A549 (cell line): ENCODE measurements around the gene ARID5B. TPM values are rescaled to one million over a fixed set of nuclear protein-coding genes. Genes with fewer than 3 reads are reported as not detected.

Experiments used
- ATAC-seq, 2 experiments: fragments of 200-7000 bp in 1 of 2; fragments of >200 bp in 1 of 2; cut with Nextera tagmentation in 1 of 2; cut with Tn5 transposase in 1 of 2; 3 replicates each; pipeline versions ENCODE4 v1.8.0 to v1.9.1; 2018 to 2020; ENCODE audit warnings: mild to moderate bottlenecking in 1 of 2, moderate library complexity in 1 of 2
- CTCF ChIA-PET: fragments of 300-600 bp; sonication (Branson Sonifier 250); formaldehyde crosslinking; extraction: SDS; loops from one replicate; lab custom pipeline; 2021; ENCODE audit warnings: antibody characterized with exemption, inconsistent platforms; lab: Yijun Ruan, JAX
- POLR2A ChIA-PET: fragments of 350-600 bp; formaldehyde crosslinking; extraction: SDS; loops from one replicate; lab custom pipeline; 2021; ENCODE audit warnings: antibody characterized with exemption, inconsistent platforms; lab: Yijun Ruan, JAX
- DNase-seq, 2 experiments: peaks; one replicate each; pipeline versions ENCODE4 v3.0.0 to v3.0.0-alpha.2; 2011 to 2016; ENCODE audit warnings: low read depth in 1 of 2, low spot score in 1 of 2
- FAIRE-seq: peaks from 2 replicates; lab custom pipeline; 2011; peaks lifted over from hg19 to GRCh38; lab: Jason Lieb, UNC
- H3K27ac ChIP-seq, 2 experiments: fragments of >200 bp; sonication (Bioruptor Twin); formaldehyde crosslinking; 3 replicates each; pipeline ENCODE4 v1.5.1; 2016 to 2017
- H3K4me1 ChIP-seq: fragments of >200 bp; sonication (Bioruptor Twin); formaldehyde crosslinking; 3 replicates; pipeline ENCODE4 v1.6.1; 2016
- H3K4me2 ChIP-seq: fragments of >200 bp; sonication (Bioruptor Twin); formaldehyde crosslinking; 3 replicates; pipeline ENCODE4 v1.6.1; 2016
- H3K4me3 ChIP-seq: fragments of >200 bp; sonication (Bioruptor Twin); formaldehyde crosslinking; 3 replicates; pipeline ENCODE4 v1.5.1; 2016
- H3K9me3 ChIP-seq: fragments of >200 bp; sonication (Bioruptor Twin); formaldehyde crosslinking; 3 replicates; pipeline ENCODE4 v1.6.1; 2016
- BHLHE40 ChIP-seq: IDR thresholded peaks from 2 replicates; pipeline ENCODE4 v1.6.1; 2012; ENCODE audit warnings: low read depth, low read length, inconsistent platforms
- ELK1 ChIP-seq: fragments of 150-350 bp; IDR thresholded peaks from 2 replicates; pipeline ENCODE4 v1.6.1; 2014; ENCODE audit warnings: low read depth, mild to moderate bottlenecking, low read length
- EP300 ChIP-seq, 2 experiments: fragments of >200 bp; sonication (Bioruptor Twin); formaldehyde crosslinking; IDR thresholded peaks; 2 replicates in 1 of 2; 3 replicates in 1 of 2; pipeline ENCODE4 v1.6.1; 2016 to 2017
- FOXS1 ChIP-seq: fragments of 250-450 bp; sonication (Bioruptor Pico); IDR thresholded peaks from 2 replicates; pipeline ENCODE4 v1.5.0; 2020; ENCODE audit warnings: mild to moderate bottlenecking, moderate library complexity
- GATA3 ChIP-seq: IDR thresholded peaks from 2 replicates; pipeline ENCODE4 v1.6.1; 2012; ENCODE audit warnings: borderline replicate concordance
- HDAC2 ChIP-seq: fragments of 200-600 bp; sonication (generic); IDR thresholded peaks from 2 replicates; pipeline ENCODE4 v1.6.1; 2016
- HOXB5 ChIP-seq: fragments of 250-450 bp; sonication (Bioruptor Pico); IDR thresholded peaks from 2 replicates; pipeline ENCODE4 v1.5.0; 2020; ENCODE audit warnings: mild to moderate bottlenecking, moderate library complexity
- JUN ChIP-seq, 2 experiments: fragments of >200 bp; sonication (Bioruptor Twin); formaldehyde crosslinking; IDR thresholded peaks; 2 replicates in 1 of 2; 3 replicates in 1 of 2; pipeline ENCODE4 v1.6.1; 2016 to 2017
- JUNB ChIP-seq: fragments of >200 bp; sonication (Bioruptor Twin); formaldehyde crosslinking; IDR thresholded peaks from 2 replicates; pipeline ENCODE4 v1.6.1; 2016
- KDM1A ChIP-seq: fragments of 200-600 bp; sonication (generic); IDR thresholded peaks from 2 replicates; pipeline ENCODE4 v1.6.1; 2016; ENCODE audit warnings: low read depth, mild to moderate bottlenecking
- KDM5A ChIP-seq: fragments of 200-600 bp; sonication (generic); IDR thresholded peaks from 2 replicates; pipeline ENCODE4 v1.6.1; 2016; ENCODE audit warnings: antibody characterized with exemption, mild to moderate bottlenecking
- MAZ ChIP-seq: fragments of 150-350 bp; IDR thresholded peaks from 2 replicates; pipeline ENCODE4 v1.6.1; 2014; ENCODE audit warnings: antibody characterized with exemption, low read depth, low read length, borderline replicate concordance
- NPAS2 ChIP-seq: fragments of 250-450 bp; sonication (Bioruptor Pico); IDR thresholded peaks from 2 replicates; pipeline ENCODE4 v1.8.0; 2022; ENCODE audit warnings: mild to moderate bottlenecking, moderate library complexity, borderline replicate concordance
- NR3C1 ChIP-seq: fragments of >200 bp; sonication (Bioruptor Twin); formaldehyde crosslinking; IDR thresholded peaks from 3 replicates; pipeline ENCODE4 v1.6.1; 2017
- PBX3 ChIP-seq: IDR thresholded peaks from 2 replicates; pipeline ENCODE4 v1.6.1; 2012
- POLR2AphosphoS2 ChIP-seq: conservative IDR thresholded peaks from 2 replicates; pipeline ENCODE4 v1.6.1; 2012; ENCODE audit warnings: low read length, improper control_type of control experiment, inconsistent platforms
- RCOR1 ChIP-seq: fragments of 150-350 bp; IDR thresholded peaks from 2 replicates; pipeline ENCODE4 v1.6.1; 2014; ENCODE audit warnings: antibody characterized with exemption, low read length, low read depth
- REST ChIP-seq: fragments of 200-600 bp; sonication (generic); IDR thresholded peaks from 2 replicates; pipeline ENCODE4 v1.6.1; 2016; ENCODE audit warnings: antibody characterized with exemption, mild to moderate bottlenecking, moderate library complexity
- ZC3H11A ChIP-seq: fragments of 450-650 bp; IDR thresholded peaks from 2 replicates; pipeline ENCODE4 v1.6.1; 2014; ENCODE audit warnings: antibody characterized with exemption, mild to moderate bottlenecking
- ZFP36 ChIP-seq: fragments of 450-650 bp; IDR thresholded peaks from 2 replicates; pipeline ENCODE4 v1.6.1; 2014; ENCODE audit warnings: borderline replicate concordance; ENCODE audit not compliant: partially characterized antibody
- ZSCAN20 ChIP-seq: fragments of 250-450 bp; sonication (Bioruptor Pico); IDR thresholded peaks from 2 replicates; pipeline ENCODE4 v1.8.0; 2022; ENCODE audit warnings: mild to moderate bottlenecking, moderate library complexity
- WGBS: methylation state at CpG from one replicate; pipeline ENCODE4 v1.1.6; 2017; ENCODE audit errors: missing lambda C conversion rate; 5-methylcytosine and 5-hydroxymethylcytosine counted together
- polyA plus RNA-seq, 4 experiments: library from polyadenylated mRNA; depleted of rRNA in 3 of 4; stranded (reverse); fragments of >200 nt; fragmentation: RNase III in 1 of 4; extraction: RNeasy Plus Mini Kit Qiagen cat#74134 plus additional on column Dnase treatment in 1 of 4; gene quantifications; 2 replicates in 3 of 4; 3 replicates in 1 of 4; pipeline ENCODE4 v1.2.3, GENCODE V29; 2011 to 2017
- TF ChIP-seq, protein P1 (sequence below): fragments of 250-450 bp; sonication (Bioruptor Pico); IDR thresholded peaks from 2 replicates; pipeline ENCODE4 v1.5.0; 2020; ENCODE audit warnings: low read depth, mild to moderate bottlenecking, moderate library complexity
- TF ChIP-seq, protein P2 (sequence below): fragments of 250-450 bp; sonication (Bioruptor Pico); IDR thresholded peaks from 2 replicates; pipeline ENCODE4 v1.5.0; 2021; ENCODE audit warnings: mild to moderate bottlenecking, moderate library complexity, borderline replicate concordance

Gene ARID5B
- polyA plus RNA-seq, 2 of the 4 experiments (the other 2 are of a cell fraction) = 0.75 to 1.6 TPM

DNA sequence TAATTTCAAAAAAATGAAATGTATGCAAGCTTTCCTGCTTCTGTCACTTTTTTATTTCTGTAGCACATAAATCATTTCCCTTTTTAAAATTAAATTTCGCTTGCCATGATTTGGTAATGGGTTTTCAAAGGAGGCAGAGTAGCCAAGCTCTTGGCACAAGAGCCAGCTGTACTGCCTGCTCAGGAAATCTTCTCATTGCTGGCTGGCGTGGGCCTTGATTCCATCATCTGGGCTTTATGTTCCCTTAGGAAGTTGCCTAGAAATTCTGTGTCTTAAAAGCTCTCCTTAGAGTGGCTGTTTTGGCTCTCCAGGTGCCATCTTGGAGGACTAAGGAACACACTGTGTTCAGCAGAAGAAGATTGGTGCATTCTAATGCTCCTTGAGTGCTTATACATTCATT lies 107.4 kb downstream of the ARID5B start (continued):
- no peak for TF ChIP-seq FOXS1
- no peak for TF ChIP-seq NR3C1
- no peak for TF ChIP-seq HOXB5
- TF ChIP-seq MAZ = no peak
- no peak for TF ChIP-seq BHLHE40

- Histone ChIP-seq H3K4me2 (no peak overlapping the region), H3K9me3 (no peaks in the 10 kb centered on the region), H3K27ac (no peak overlapping the region), H3K4me1 (no peaks in the 10 kb centered on the region), H3K4me3 (no peak overlapping the region)
- ATAC-seq (no peak), FAIRE-seq (no peak), DNase-seq (no peak)
- TF ChIP-seq REST (no peak), ZFP36 (no peak), RCOR1 (no peak), BHLHE40 (no peak), ZSCAN20 (CRISPR knock-in tag) (no peak), NPAS2 (CRISPR knock-in tag) (no peak), KDM5A (no peak), PBX3 (no peak), FOXS1 (no peak), EP300 (IDR thresholded peaks at IDR 0.05) (no peak), POLR2AphosphoS2 (no peak), HDAC2 (no peak)
- 62% methylated on average over 5 of the region's 5 CpGs for WGBS
- CTCF ChIA-PET = no interaction called here
- POLR2A ChIA-PET = no interaction called here
These were observed 108.9 kb downstream of the ARID5B start for GRCh38 chr10:62010366-62010765.

GRCh38 chr10:62011558-62011957 lies 110.1 kb downstream of the ARID5B start:
- 58% methylated on average over 5 of the region's 5 CpGs for WGBS
- Histone ChIP-seq H3K4me2 (no peak overlapping the region), H3K9me3 (no peaks in the 10 kb centered on the region), H3K4me1 (no peaks in the 10 kb centered on the region), H3K4me3 (no peak overlapping the region), H3K27ac (no peak overlapping the region)
- no peak for ATAC-seq
- ChIA-PET CTCF (interaction anchor here (1.1 to 1.3 kb wide), 2 partner anchors 18 to 26 kb away, joined by 3 read pairs; no protein-coding TSS in a partner anchor), POLR2A (no interaction called here)
- no peak for FAIRE-seq
- DNase-seq = no peak
- TF ChIP-seq REST (no peak), JUNB (no peak), NPAS2 (CRISPR knock-in tag) (no peak), ELK1 (no peak), MAZ (no peak), GATA3 (no peak), ZC3H11A (no peak), JUN (IDR thresholded peaks at IDR 0.05) (no peak), KDM1A (no peak), BHLHE40 (no peak), ZSCAN20 (CRISPR knock-in tag) (no peak)
- TF ChIP-seq, protein P1, sequence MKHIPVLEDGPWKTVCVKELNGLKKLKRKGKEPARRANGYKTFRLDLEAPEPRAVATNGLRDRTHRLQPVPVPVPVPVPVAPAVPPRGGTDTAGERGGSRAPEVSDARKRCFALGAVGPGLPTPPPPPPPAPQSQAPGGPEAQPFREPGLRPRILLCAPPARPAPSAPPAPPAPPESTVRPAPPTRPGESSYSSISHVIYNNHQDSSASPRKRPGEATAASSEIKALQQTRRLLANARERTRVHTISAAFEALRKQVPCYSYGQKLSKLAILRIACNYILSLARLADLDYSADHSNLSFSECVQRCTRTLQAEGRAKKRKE (CRISPR knock-in tag) = no peak
- TF ChIP-seq, protein P2, sequence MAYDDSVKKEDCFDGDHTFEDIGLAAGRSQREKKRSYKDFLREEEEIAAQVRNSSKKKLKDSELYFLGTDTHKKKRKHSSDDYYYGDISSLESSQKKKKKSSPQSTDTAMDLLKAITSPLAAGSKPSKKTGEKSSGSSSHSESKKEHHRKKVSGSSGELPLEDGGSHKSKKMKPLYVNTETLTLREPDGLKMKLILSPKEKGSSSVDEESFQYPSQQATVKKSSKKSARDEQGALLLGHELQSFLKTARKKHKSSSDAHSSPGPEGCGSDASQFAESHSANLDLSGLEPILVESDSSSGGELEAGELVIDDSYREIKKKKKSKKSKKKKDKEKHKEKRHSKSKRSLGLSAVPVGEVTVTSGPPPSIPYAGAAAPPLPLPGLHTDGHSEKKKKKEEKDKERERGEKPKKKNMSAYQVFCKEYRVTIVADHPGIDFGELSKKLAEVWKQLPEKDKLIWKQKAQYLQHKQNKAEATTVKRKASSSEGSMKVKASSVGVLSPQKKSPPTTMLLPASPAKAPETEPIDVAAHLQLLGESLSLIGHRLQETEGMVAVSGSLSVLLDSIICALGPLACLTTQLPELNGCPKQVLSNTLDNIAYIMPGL (CRISPR knock-in tag) = no peak
